NCI-H1694 treated with DMSO at 0.1 percent for 48 hours (cell line): ENCODE data around the gene CDK14.

Experiments used
- DNase-seq: peaks from one replicate; lab custom pipeline; 2025; lab: John Stamatoyannopoulos, UW

CDK14 gene

GRCh38 chr7:91098566-91098965, 502.4 kb downstream of the CDK14 start:
- DNase-seq, result no peak

- DNase-seq, result no peak
Observed at GRCh38 chr7:91103363-91103762, 507.2 kb downstream of the CDK14 start.

GRCh38 chr7:91107460-91107859, 511.3 kb downstream of the CDK14 start:
- no peak for DNase-seq

GRCh38 chr7:91109200-91109599, 513.1 kb downstream of the CDK14 start:
- DNase-seq, result no peak

GRCh38 chr7:91112902-91113341, 516.8 kb downstream of the CDK14 start:
- DNase-seq, result no peak

- DNase-seq, result no peak
Observed at GRCh38 chr7:91114232-91114631, 518.1 kb downstream of the CDK14 start.

GRCh38 chr7:91126762-91127161, 530.6 kb downstream of the CDK14 start:
- DNase-seq, result no peak

- no peak for DNase-seq
Observed at GRCh38 chr7:91127325-91127724, 531.2 kb downstream of the CDK14 start.

GRCh38 chr7:91127959-91128358, 531.8 kb downstream of the CDK14 start:
- no peak for DNase-seq

GRCh38 chr7:91128683-91129348, 532.7 kb downstream of the CDK14 start:
- no peak for DNase-seq

GRCh38 chr7:91135300-91135699, 539.2 kb downstream of the CDK14 start:
- no peak for DNase-seq

GRCh38 chr7:91135703-91136430, 539.7 kb downstream of the CDK14 start:
- no peak for DNase-seq

- no peak for DNase-seq
Observed at GRCh38 chr7:91137153-91137787, 541.1 kb downstream of the CDK14 start.

- no peak for DNase-seq
Observed at GRCh38 chr7:91137788-91138368, 541.8 kb downstream of the CDK14 start.

GRCh38 chr7:91140286-91140685, 544.2 kb downstream of the CDK14 start:
- no peak for DNase-seq

- no peak for DNase-seq
Observed at GRCh38 chr7:91140982-91141381, 544.9 kb downstream of the CDK14 start.

- no peak for DNase-seq
Observed at GRCh38 chr7:91142743-91143142, 546.6 kb downstream of the CDK14 start.

GRCh38 chr7:91149341-91150246, 553.5 kb downstream of the CDK14 start:
- no peak for DNase-seq

GRCh38 chr7:91151916-91152315, 555.8 kb downstream of the CDK14 start:
- DNase-seq, result no peak

GRCh38 chr7:91156316-91157185, 560.4 kb downstream of the CDK14 start:
- DNase-seq, result no peak
